GM04504 (cell line): ENCODE results near the gene PDXK.

Experiments used
- DNase-seq: peaks from one replicate; pipeline ENCODE4 v3.0.0-alpha.2; 2012; ENCODE audit warnings: low read depth

The PDXK gene

GRCh38 chr21:43726686-43727518, 8.0 kb downstream of the PDXK start:
- no peak for DNase-seq

GRCh38 chr21:43727519-43728153, 8.7 kb downstream of the PDXK start:
- no peak for DNase-seq

- no peak for DNase-seq
These were observed 9.2 kb downstream of the PDXK start for GRCh38 chr21:43728154-43728466.

- DNase-seq = peak; percentile 93
These were observed 9.8 kb downstream of the PDXK start for GRCh38 chr21:43728467-43729390.

- no peak for DNase-seq
These were observed 12.5 kb downstream of the PDXK start for GRCh38 chr21:43731476-43731875.

GRCh38 chr21:43731891-43732711, 13.2 kb downstream of the PDXK start:
- peak; percentile 53 for DNase-seq

- no peak for DNase-seq
These were observed 14.1 kb downstream of the PDXK start for GRCh38 chr21:43733060-43733459.

- no peak for DNase-seq
These were observed 14.7 kb downstream of the PDXK start for GRCh38 chr21:43733529-43734071.

GRCh38 chr21:43734131-43734927, 15.4 kb downstream of the PDXK start:
- DNase-seq = no peak

- no peak for DNase-seq
These were observed 15.9 kb downstream of the PDXK start for GRCh38 chr21:43734928-43735229.

- no peak for DNase-seq
These were observed 16.5 kb downstream of the PDXK start for GRCh38 chr21:43735236-43736091.

GRCh38 chr21:43736224-43736883, 17.4 kb downstream of the PDXK start:
- no peak for DNase-seq

GRCh38 chr21:43737158-43737950, 18.4 kb downstream of the PDXK start:
- DNase-seq = no peak

- DNase-seq = no peak
These were observed 20.9 kb downstream of the PDXK start for GRCh38 chr21:43739621-43740435.

GRCh38 chr21:43740497-43741156, 21.7 kb downstream of the PDXK start:
- DNase-seq = peak; percentile 35

GRCh38 chr21:43741423-43742096, 22.6 kb downstream of the PDXK start:
- no peak for DNase-seq
